Neuron (in vitro differentiated cells): ENCODE measurements around the gene PARD3.
"Not testable (repeated sequence)": the region's sequence is repeated elsewhere in the genome, so short reads cannot be mapped to it uniquely, and the experiment has no call there.

Experiments used
- H2AFZ ChIP-seq: one replicate; pipeline ENCODE4 v1.6.1; 2013; ENCODE audit warnings: low read depth, mild to moderate bottlenecking, inconsistent platforms, low read length, moderate library complexity
- H3K27me3 ChIP-seq: one replicate; pipeline ENCODE4 v1.6.1; 2013; ENCODE audit warnings: low read length; ENCODE audit not compliant: insufficient read depth
- H3K36me3 ChIP-seq: one replicate; pipeline ENCODE4 v1.6.1; 2013; ENCODE audit warnings: low read length; ENCODE audit not compliant: insufficient read depth
- H3K4me1 ChIP-seq: one replicate; pipeline ENCODE4 v1.6.1; 2013; ENCODE audit warnings: low read length; ENCODE audit not compliant: insufficient read depth
- H3K4me3 ChIP-seq: 2 replicates; pipeline ENCODE4 v1.5.1; 2013; ENCODE audit warnings: mild to moderate bottlenecking, low read length, moderate library complexity
- H3K9me3 ChIP-seq: one replicate; pipeline ENCODE4 v1.6.1; 2013; ENCODE audit warnings: low read length

PARD3 gene

GRCh38 chr10:34764472-34764946 lies 50.6 kb downstream of the PARD3 start:
- Histone ChIP-seq H3K4me1 (peaks cover 18% of the 10 kb centered on the region), H3K4me3 (no peak overlapping the region), H3K9me3 (no peaks in the 10 kb centered on the region), H3K36me3 (no peaks in the 10 kb centered on the region), H2AFZ (no peak overlapping the region), H3K27me3 (no peaks in the 10 kb centered on the region)

- Histone ChIP-seq H3K36me3 (no peaks in the 10 kb centered on the region), H2AFZ (no peak overlapping the region), H3K4me1 (peaks cover 18% of the 10 kb centered on the region), H3K9me3 (no peaks in the 10 kb centered on the region), H3K27me3 (no peaks in the 10 kb centered on the region), H3K4me3 (no peak overlapping the region)
These were observed 52.3 kb downstream of the PARD3 start for GRCh38 chr10:34762603-34763299.

DNA sequence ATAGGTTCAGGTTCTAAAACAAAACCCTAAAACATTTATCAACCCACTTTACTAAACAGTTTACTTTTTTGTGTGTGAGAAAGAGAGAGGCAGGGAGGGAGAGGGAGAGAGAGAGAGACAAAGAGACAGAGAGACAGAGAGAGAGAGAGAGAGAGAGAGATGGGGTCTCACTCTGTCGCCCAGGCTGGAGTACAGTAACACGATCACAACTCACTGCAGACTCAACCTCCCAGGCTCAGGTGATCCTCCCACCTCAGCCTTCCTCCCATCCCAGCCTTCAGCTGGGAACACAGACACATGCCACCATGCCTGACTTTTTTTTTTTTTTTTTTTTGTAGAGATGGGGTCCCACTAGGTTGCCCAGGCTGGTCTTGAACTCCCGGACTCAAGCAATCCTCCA lies 52.9 kb downstream of the PARD3 start:
- Histone ChIP-seq H2AFZ (no peak overlapping the region), H3K36me3 (no peaks in the 10 kb centered on the region), H3K4me1 (peaks cover 16% of the 10 kb centered on the region), H3K9me3 (no peaks in the 10 kb centered on the region), H3K4me3 (no peak overlapping the region), H3K27me3 (no peaks in the 10 kb centered on the region)

DNA sequence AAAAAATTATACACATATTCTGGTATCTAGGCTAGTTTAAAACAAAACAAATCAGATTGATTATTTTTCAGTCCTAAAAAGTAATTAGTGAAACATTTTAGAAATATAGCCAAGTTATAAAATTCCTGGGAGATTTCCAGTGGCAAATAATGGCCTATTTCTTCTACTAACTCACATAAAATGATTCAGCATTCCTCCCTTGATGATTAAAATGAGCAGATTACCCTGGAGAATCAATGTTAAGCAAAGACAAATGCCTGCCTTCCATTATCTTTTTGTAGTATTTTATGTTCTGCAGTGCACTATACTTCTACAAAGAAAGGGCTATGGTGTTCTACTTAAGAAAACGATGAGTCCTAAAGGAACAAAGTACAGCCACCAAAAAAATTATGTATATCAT lies 53.6 kb downstream of the PARD3 start:
- no peak overlapping the region for H2AFZ ChIP-seq
- no peak overlapping the region for H3K4me3 ChIP-seq
- H3K27me3 ChIP-seq, result no peaks in the 10 kb centered on the region
- H3K36me3 ChIP-seq, result no peaks in the 10 kb centered on the region
- H3K4me1 ChIP-seq, result peaks cover 9% of the 10 kb centered on the region
- no peaks in the 10 kb centered on the region for H3K9me3 ChIP-seq

GRCh38 chr10:34760606-34761005 lies 54.5 kb downstream of the PARD3 start:
- Histone ChIP-seq H3K27me3 (no peaks in the 10 kb centered on the region), H3K4me1 (peaks cover 7% of the 10 kb centered on the region), H3K9me3 (no peaks in the 10 kb centered on the region), H2AFZ (no peak overlapping the region), H3K36me3 (no peaks in the 10 kb centered on the region), H3K4me3 (no peak overlapping the region)

DNA sequence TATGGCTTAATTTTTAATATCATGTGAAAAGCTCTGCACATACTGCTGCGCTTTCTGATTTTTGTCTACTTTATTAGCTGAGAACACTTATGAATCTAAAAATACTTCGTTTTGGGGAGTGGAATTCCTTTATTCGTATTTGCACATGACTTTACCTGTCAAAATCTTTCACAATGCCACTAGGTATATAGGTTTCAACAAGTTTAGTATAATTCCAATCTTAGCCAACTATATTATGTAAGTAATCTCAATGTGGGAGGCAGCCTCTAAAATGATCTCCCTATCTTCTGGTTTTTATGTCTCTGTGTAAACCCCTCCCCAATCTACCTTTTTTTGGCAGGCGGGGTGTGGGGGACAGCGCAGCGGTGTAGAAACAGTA lies 55.3 kb downstream of the PARD3 start:
- H3K9me3 ChIP-seq, result no peaks in the 10 kb centered on the region
- H3K4me3 ChIP-seq, result no peak overlapping the region
- H2AFZ ChIP-seq, result no peak overlapping the region
- H3K36me3 ChIP-seq, result no peaks in the 10 kb centered on the region
- H3K4me1 ChIP-seq, result peaks cover 7% of the 10 kb centered on the region
- H3K27me3 ChIP-seq, result no peaks in the 10 kb centered on the region

DNA sequence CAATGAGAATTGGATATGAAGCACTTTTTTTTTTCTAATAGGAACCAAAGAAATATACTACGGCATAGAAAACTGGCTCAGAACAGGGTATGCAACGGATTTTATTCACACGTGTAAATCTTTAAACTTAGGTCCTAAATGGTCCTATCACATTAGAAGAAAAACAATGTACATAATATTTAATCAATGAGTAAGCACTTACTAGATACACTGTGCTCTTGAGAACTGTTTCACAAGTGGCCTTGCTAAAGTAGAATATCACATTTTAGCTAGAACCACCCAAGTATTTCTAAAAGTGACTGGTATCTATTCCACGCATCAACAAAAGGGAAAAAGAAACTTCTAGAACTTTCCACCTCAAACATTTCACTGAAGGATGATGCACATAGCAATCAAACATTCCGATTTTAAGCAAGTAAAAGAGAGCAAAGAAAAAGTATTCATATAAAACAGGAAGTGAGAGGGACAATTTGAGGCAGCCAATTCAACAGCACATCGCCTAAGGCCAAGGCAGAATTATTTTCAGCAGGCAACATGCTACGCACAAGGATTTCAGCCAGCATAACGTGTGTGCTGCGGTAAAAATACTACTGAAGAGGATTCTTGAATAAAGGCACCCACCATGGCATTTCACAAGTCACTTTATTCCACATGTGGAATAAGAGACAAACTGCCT lies 55.8 kb downstream of the PARD3 start:
- Histone ChIP-seq H3K27me3 (no peaks in the 10 kb centered on the region), H3K9me3 (no peaks in the 10 kb centered on the region), H3K4me1 (peaks cover 7% of the 10 kb centered on the region), H3K4me3 (no peak overlapping the region), H2AFZ (no peak overlapping the region), H3K36me3 (no peaks in the 10 kb centered on the region)

- no peaks in the 10 kb centered on the region for H3K27me3 ChIP-seq
- no peaks in the 10 kb centered on the region for H3K9me3 ChIP-seq
- peaks cover 7% of the 10 kb centered on the region for H3K4me1 ChIP-seq
- no peak overlapping the region for H3K4me3 ChIP-seq
- no peaks in the 10 kb centered on the region for H3K36me3 ChIP-seq
- no peak overlapping the region for H2AFZ ChIP-seq
These were observed 56.6 kb downstream of the PARD3 start for GRCh38 chr10:34758447-34758996.

DNA sequence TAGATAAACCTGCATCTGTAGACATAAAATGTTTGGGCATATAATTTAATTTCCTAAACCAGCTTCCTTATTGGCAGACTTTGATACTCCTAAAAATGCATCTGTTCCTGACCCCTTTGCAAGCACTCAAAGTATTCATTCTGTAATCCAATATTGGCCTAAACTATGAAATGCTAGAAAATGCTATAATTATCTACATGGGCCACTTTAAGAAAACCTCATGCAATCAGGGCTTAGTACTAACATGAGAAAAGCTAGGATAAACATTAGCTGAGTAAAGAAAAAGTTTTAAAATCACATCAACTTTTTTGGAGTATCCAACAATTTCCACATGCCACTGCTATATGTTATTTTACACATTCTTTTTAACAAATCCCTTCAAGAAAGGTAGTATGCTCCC lies 57.2 kb downstream of the PARD3 start:
- Histone ChIP-seq H3K4me3 (no peak overlapping the region), H3K27me3 (no peaks in the 10 kb centered on the region)

DNA sequence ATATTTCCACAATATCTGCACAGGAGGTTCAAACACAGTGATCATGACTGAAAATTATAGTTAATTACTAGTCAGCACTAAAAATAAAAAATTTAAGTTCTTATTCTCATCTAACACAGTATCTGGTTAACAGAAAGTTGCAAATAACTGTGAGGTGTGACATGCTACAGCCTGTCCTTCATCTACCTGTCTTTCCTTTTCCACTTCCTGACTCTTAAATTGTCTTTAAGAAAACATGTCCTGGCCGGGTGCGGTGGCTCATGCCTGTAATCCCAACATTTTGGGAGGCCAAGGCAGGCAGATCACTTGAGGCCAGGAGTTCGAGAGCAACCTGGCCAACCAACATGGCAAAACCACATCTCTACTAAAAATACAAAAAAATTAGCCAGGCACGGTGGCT lies 57.9 kb downstream of the PARD3 start:
- H3K4me1 ChIP-seq, H3K36me3 ChIP-seq, H3K4me3 ChIP-seq, H3K27me3 ChIP-seq, H3K9me3 ChIP-seq, H2AFZ ChIP-seq: not testable (repeated sequence)

More for the DNA sequence above, 57.2 kb downstream of the PARD3 start:
- H3K9me3 ChIP-seq, result no peaks in the 10 kb centered on the region
- H3K4me1 ChIP-seq, result peaks cover 6% of the 10 kb centered on the region
- no peaks in the 10 kb centered on the region for H3K36me3 ChIP-seq
- no peak overlapping the region for H2AFZ ChIP-seq

DNA sequence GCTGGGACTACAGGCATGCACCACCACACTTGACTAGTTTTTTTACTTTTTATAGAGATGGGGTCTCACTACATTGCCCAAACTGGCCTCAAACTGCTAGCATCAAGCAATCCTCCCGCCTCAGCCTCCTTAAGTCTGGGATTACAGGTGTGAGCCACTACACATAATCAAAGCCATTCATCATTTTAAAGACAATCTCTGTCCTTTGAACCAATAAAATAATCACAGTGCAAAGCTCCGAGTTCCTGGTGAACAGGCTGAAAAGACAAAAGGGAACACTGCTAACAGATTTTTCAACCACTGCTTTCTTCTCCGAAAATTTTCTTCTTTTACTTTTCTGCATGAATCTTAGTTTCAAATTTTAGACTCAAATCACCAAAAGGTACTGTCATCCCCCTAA lies 58.5 kb downstream of the PARD3 start:
- no peak overlapping the region for H2AFZ ChIP-seq
- H3K4me3 ChIP-seq, result no peak overlapping the region
- no peaks in the 10 kb centered on the region for H3K27me3 ChIP-seq
- H3K9me3 ChIP-seq, result no peaks in the 10 kb centered on the region
- no peaks in the 10 kb centered on the region for H3K36me3 ChIP-seq
- H3K4me1 ChIP-seq, result peaks cover 6% of the 10 kb centered on the region

GRCh38 chr10:34753014-34753757 lies 61.9 kb downstream of the PARD3 start:
- Histone ChIP-seq H3K4me3 (no peak overlapping the region), H3K4me1 (peaks cover 6% of the 10 kb centered on the region), H3K27me3 (no peaks in the 10 kb centered on the region), H2AFZ (no peak overlapping the region), H3K9me3 (no peaks in the 10 kb centered on the region), H3K36me3 (no peaks in the 10 kb centered on the region)

GRCh38 chr10:34751272-34751671 lies 63.8 kb downstream of the PARD3 start:
- H2AFZ ChIP-seq, result no peak overlapping the region
- no peaks in the 10 kb centered on the region for H3K9me3 ChIP-seq
- H3K27me3 ChIP-seq, result no peaks in the 10 kb centered on the region
- peaks cover 6% of the 10 kb centered on the region for H3K4me1 ChIP-seq
- no peak overlapping the region for H3K4me3 ChIP-seq
- H3K36me3 ChIP-seq, result no peaks in the 10 kb centered on the region
